HepG2 (cell line): ENCODE measurements around the gene CCDC70.

ENCODE experiments used
- CTCF ChIP-seq: sonication (generic); formaldehyde crosslinking; IDR thresholded peaks from 2 replicates; pipeline ENCODE4 v1.5.0; 2020; ENCODE audit warnings: mild to moderate bottlenecking, missing genetic modification reagents, moderate library complexity
- GABPA ChIP-seq, 2 experiments: IDR thresholded peaks; 2 replicates each; pipeline ENCODE4 v1.6.1; 2011 to 2016; ENCODE audit warnings: low read depth in 2 of 2, low read length in 1 of 2, missing biosample characterization in 1 of 2, missing genetic modification characterization in 1 of 2
- NR2C2 ChIP-seq: sonication (generic); formaldehyde crosslinking; IDR thresholded peaks from 2 replicates; pipeline ENCODE4 v1.4.0; 2020; ENCODE audit warnings: missing genetic modification reagents, mild to moderate bottlenecking, moderate library complexity, borderline replicate concordance
- POLR2A ChIP-seq, 2 experiments: IDR thresholded peaks; 2 replicates each; pipeline ENCODE4 v1.6.1; 2011; ENCODE audit warnings: low read depth in 2 of 2, low read length in 2 of 2, mild to moderate bottlenecking in 1 of 2, moderate library complexity in 1 of 2; ENCODE audit not compliant: insufficient read depth in 1 of 2
- ZNF891 ChIP-seq: sonication (generic); formaldehyde crosslinking; IDR thresholded peaks from 2 replicates; pipeline ENCODE4 v1.5.0; 2020; ENCODE audit warnings: mild to moderate bottlenecking, missing genetic modification reagents
- TF ChIP-seq, protein P1 (sequence below): IDR thresholded peaks from 2 replicates; pipeline ENCODE4 v1.6.1; 2016; ENCODE audit warnings: missing compliant biosample characterization, missing genetic modification reagents, borderline replicate concordance

- no peak for TF ChIP-seq POLR2A (IDR thresholded peaks at IDR 0.05; ENCODE audit: insufficient read depth in 1 of 2, low read depth in 2 of 2, low read length in 2 of 2)
- no peak for TF ChIP-seq ZNF891 (CRISPR knock-in tag)
- no peak for TF ChIP-seq GABPA (IDR thresholded peaks at IDR 0.05; ENCODE audit: low read depth, low read length)
- no peak for TF ChIP-seq GABPA (CRISPR knock-in tag; IDR thresholded peaks at IDR 0.05; ENCODE audit: low read depth)
- TF ChIP-seq CTCF (CRISPR knock-in tag), result no peak
- no peak for TF ChIP-seq NR2C2
- TF ChIP-seq, protein P1, sequence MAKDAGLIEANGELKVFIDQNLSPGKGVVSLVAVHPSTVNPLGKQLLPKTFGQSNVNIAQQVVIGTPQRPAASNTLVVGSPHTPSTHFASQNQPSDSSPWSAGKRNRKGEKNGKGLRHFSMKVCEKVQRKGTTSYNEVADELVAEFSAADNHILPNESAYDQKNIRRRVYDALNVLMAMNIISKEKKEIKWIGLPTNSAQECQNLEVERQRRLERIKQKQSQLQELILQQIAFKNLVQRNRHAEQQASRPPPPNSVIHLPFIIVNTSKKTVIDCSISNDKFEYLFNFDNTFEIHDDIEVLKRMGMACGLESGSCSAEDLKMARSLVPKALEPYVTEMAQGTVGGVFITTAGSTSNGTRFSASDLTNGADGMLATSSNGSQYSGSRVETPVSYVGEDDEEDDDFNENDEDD (CRISPR knock-in tag), result no peak
Observed at GRCh38 chr13:51870616-51871015, 8.8 kb downstream of the CCDC70 start.
